GM21447 (cell line): ENCODE results near the gene BSCL2.
A peak's percentile ranks its signal among the peaks of the same experiment; 100 is the strongest.
"Not testable (repeated sequence)": the region's sequence is repeated elsewhere in the genome, so short reads cannot be mapped to it uniquely, and the experiment has no call there.

Experiments
- ATAC-seq: cut with Tn5 transposase; IDR thresholded peaks from one replicate; pipeline ENCODE4 v1.9.1; 2021; ENCODE audit not compliant: unreplicated experiment

The BSCL2 gene

GRCh38 chr11:62719302-62719978 is 12.2 kb upstream of the BSCL2 start:
- ATAC-seq: no peak

GRCh38 chr11:62716816-62717215 is 9.6 kb upstream of the BSCL2 start:
- no peak for ATAC-seq

- ATAC-seq: no peak
Observed at GRCh38 chr11:62716206-62716605, 9.0 kb upstream of the BSCL2 start.

GRCh38 chr11:62715150-62716130 is 8.2 kb upstream of the BSCL2 start:
- no peak for ATAC-seq

- ATAC-seq: no peak
Observed at GRCh38 chr11:62713343-62713742, 6.1 kb upstream of the BSCL2 start.

GRCh38 chr11:62712861-62713260 is 5.6 kb upstream of the BSCL2 start:
- no peak for ATAC-seq

GRCh38 chr11:62712276-62712812 is 5.1 kb upstream of the BSCL2 start:
- no peak for ATAC-seq

GRCh38 chr11:62710001-62710345 is 2.7 kb upstream of the BSCL2 start:
- ATAC-seq: no peak

GRCh38 chr11:62709247-62710000 is 2.2 kb upstream of the BSCL2 start:
- ATAC-seq: peak; percentile 65

- ATAC-seq: no peak
Observed at GRCh38 chr11:62708793-62709192, 1.6 kb upstream of the BSCL2 start.

- no peak for ATAC-seq
Observed at GRCh38 chr11:62708392-62708791, 1.2 kb upstream of the BSCL2 start.

GRCh38 chr11:62706850-62707247 is 375 bp downstream of the BSCL2 start:
- ATAC-seq: no peak

GRCh38 chr11:62705880-62706849 is 1.1 kb downstream of the BSCL2 start:
- ATAC-seq: no peak

- no peak for ATAC-seq
Observed at GRCh38 chr11:62705413-62705812, 1.8 kb downstream of the BSCL2 start.

- ATAC-seq: not testable (repeated sequence)
Observed at GRCh38 chr11:62703921-62704320, 3.3 kb downstream of the BSCL2 start.

- no peak for ATAC-seq
Observed at GRCh38 chr11:62702246-62702645, 5.0 kb downstream of the BSCL2 start.

- no peak for ATAC-seq
Observed at GRCh38 chr11:62694455-62695167, 12.6 kb downstream of the BSCL2 start.

GRCh38 chr11:62693624-62694023 is 13.6 kb downstream of the BSCL2 start:
- ATAC-seq: not testable (repeated sequence)

- ATAC-seq: no peak
Observed at GRCh38 chr11:62689421-62690183, 17.6 kb downstream of the BSCL2 start, which contains the start of gene LRRN4CL. Gene LRRN4CL, minus strand, starts transcription at chr11:62689530. Its CDS starts 1,022 bp downstream, at chr11:62688508.
